Liver (tissue), 9 donors: ENCODE measurements around the gene QSOX1. TPM values are rescaled to one million over a fixed set of nuclear protein-coding genes. Genes with fewer than 3 reads are reported as not detected.

Experiments used
- DNase-seq: peaks from one replicate; pipeline ENCODE4 v3.0.0-alpha.2; 2017; ENCODE audit warnings: low spot score
- H3K27ac ChIP-seq, 2 donors: one replicate each; pipeline ENCODE4 v1.7.0; 2013; ENCODE audit warnings: inconsistent platforms in 2 of 2, low read length in 2 of 2, control low read depth in 1 of 2, low read depth in 1 of 2, mild to moderate bottlenecking in 1 of 2
- H3K27me3 ChIP-seq, 4 donors: one replicate each; pipeline versions ENCODE4 v1.6.1 to v1.7.0; 2013; ENCODE audit warnings: low read length in 3 of 4, inconsistent platforms in 1 of 4, mild to moderate bottlenecking in 1 of 4, moderate library complexity in 1 of 4; ENCODE audit not compliant: control insufficient read depth in 4 of 4, insufficient read depth in 4 of 4
- H3K36me3 ChIP-seq, 4 donors: one replicate each; pipeline versions ENCODE4 v1.6.1 to v1.7.0; 2013; ENCODE audit warnings: low read length in 3 of 4, mild to moderate bottlenecking in 3 of 4, low read depth in 1 of 4, moderate library complexity in 1 of 4; ENCODE audit not compliant: control insufficient read depth in 4 of 4, insufficient read depth in 3 of 4
- H3K4me1 ChIP-seq, 4 donors: one replicate each; pipeline versions ENCODE4 v1.6.1 to v1.7.0; 2013; ENCODE audit warnings: low read length in 3 of 4, mild to moderate bottlenecking in 3 of 4, moderate library complexity in 1 of 4; ENCODE audit not compliant: control insufficient read depth in 4 of 4, insufficient read depth in 4 of 4
- H3K4me3 ChIP-seq, 3 donors: one replicate each; pipeline versions ENCODE4 v1.6.1 to v1.7.0; 2013; ENCODE audit warnings: low read length in 3 of 3, control low read depth in 1 of 3, low read depth in 1 of 3, mild to moderate bottlenecking in 1 of 3
- H3K9ac ChIP-seq, 2 donors: one replicate each; pipeline ENCODE4 v1.7.0; 2013; ENCODE audit warnings: low read length in 2 of 2, mild to moderate bottlenecking in 2 of 2, moderate library complexity in 2 of 2, control low read depth in 1 of 2, low read depth in 1 of 2
- H3K9me3 ChIP-seq, 4 donors: one replicate each; pipeline versions ENCODE4 v1.6.1 to v1.7.0; 2013; ENCODE audit warnings: low read length in 3 of 4; ENCODE audit not compliant: control insufficient read depth in 4 of 4
- EGR1 ChIP-seq, 2 donors: IDR thresholded peaks; 2 replicates each; pipeline ENCODE4 v1.6.1; 2016 to 2018; ENCODE audit warnings: antibody characterized with exemption in 2 of 2, low read depth in 2 of 2
- FOXA1 ChIP-seq: IDR thresholded peaks from 2 replicates; pipeline ENCODE4 v1.6.1; 2016; ENCODE audit warnings: antibody characterized with exemption
- FOXA2 ChIP-seq: IDR thresholded peaks from 2 replicates; pipeline ENCODE4 v1.6.1; 2016; ENCODE audit warnings: antibody characterized with exemption
- GABPA ChIP-seq, 2 donors: IDR thresholded peaks in 1 of 2; conservative IDR thresholded peaks in 1 of 2; 2 replicates each; pipeline ENCODE4 v1.6.1; 2016; ENCODE audit warnings: antibody characterized with exemption in 2 of 2, mild to moderate bottlenecking in 1 of 2, moderate library complexity in 1 of 2
- HNF4A ChIP-seq, 2 donors: conservative IDR thresholded peaks; 2 replicates each; pipeline ENCODE4 v1.6.1; 2016; ENCODE audit warnings: antibody characterized with exemption in 2 of 2, mild to moderate bottlenecking in 2 of 2
- HNF4G ChIP-seq: IDR thresholded peaks from 2 replicates; pipeline ENCODE4 v1.6.1; 2016; ENCODE audit warnings: antibody characterized with exemption
- JUND ChIP-seq, 2 donors: IDR thresholded peaks; 2 replicates each; pipeline ENCODE4 v1.6.1; 2016; ENCODE audit warnings: antibody characterized with exemption in 2 of 2
- NR2F2 ChIP-seq: IDR thresholded peaks from 2 replicates; pipeline ENCODE4 v1.6.1; 2016; ENCODE audit warnings: antibody characterized with exemption
- RAD21 ChIP-seq, 2 donors: IDR thresholded peaks; 2 replicates each; pipeline ENCODE4 v1.6.1; 2016; ENCODE audit warnings: antibody characterized with exemption in 2 of 2, mild to moderate bottlenecking in 2 of 2
- RXRA ChIP-seq, 2 donors: IDR thresholded peaks; 2 replicates each; pipeline ENCODE4 v1.6.1; 2017 to 2018; ENCODE audit warnings: antibody characterized with exemption in 2 of 2, mild to moderate bottlenecking in 1 of 2
- SP1 ChIP-seq: IDR thresholded peaks from 2 replicates; pipeline ENCODE4 v1.6.1; 2018; ENCODE audit warnings: antibody characterized with exemption, mild to moderate bottlenecking
- TAF1 ChIP-seq: conservative IDR thresholded peaks from 2 replicates; pipeline ENCODE4 v1.6.1; 2016; ENCODE audit warnings: antibody characterized with exemption, mild to moderate bottlenecking
- YY1 ChIP-seq: IDR thresholded peaks from 2 replicates; pipeline ENCODE4 v1.6.1; 2016; ENCODE audit warnings: antibody characterized with exemption, mild to moderate bottlenecking
- WGBS: extraction: QIAGEN DNeasy Blood & Tissue Kit; methylation state at CpG from one replicate; pipeline ENCODE4 v1.1.7; 2013; 5-methylcytosine and 5-hydroxymethylcytosine counted together
- polyA plus RNA-seq, 2 donors: library from polyadenylated mRNA; stranded (reverse) in 1 of 2; unstranded in 1 of 2; fragments of 200-250 nt in 1 of 2; fragments of >200 nt in 1 of 2; fragmentation: Nextera tagmentation in 1 of 2; extraction: Ambion mirVana in 1 of 2; gene quantifications; one replicate each; pipeline versions ENCODE4 v1.2.1 to v1.2.3, GENCODE V29; 2013 to 2015
- total RNA-seq, 2 donors: library from RNA; depleted of rRNA; stranded (reverse); fragments of >200 nt; gene quantifications; one replicate each; pipeline ENCODE4 v1.2.3, GENCODE V29; 2014
- TF ChIP-seq, protein P1 (sequence below): fragments of 150-350 bp; IDR thresholded peaks from 2 replicates; pipeline ENCODE4 v1.5.1; 2017; ENCODE audit warnings: improper control_type of control experiment, low read depth, low read length; ENCODE audit not compliant: missing input control
- TF ChIP-seq, protein P2 (sequence below): IDR thresholded peaks from 2 replicates; pipeline ENCODE4 v1.6.1; 2016; ENCODE audit warnings: antibody characterized with exemption, mild to moderate bottlenecking
- TF ChIP-seq, protein P3 (sequence below): IDR thresholded peaks from 2 replicates; pipeline ENCODE4 v1.6.1; 2016; ENCODE audit warnings: antibody characterized with exemption
- TF ChIP-seq, protein P4 (sequence below): IDR thresholded peaks from 2 replicates; pipeline ENCODE4 v1.6.1; 2016; ENCODE audit warnings: antibody characterized with exemption
- TF ChIP-seq, protein P5 (sequence below): IDR thresholded peaks from 2 replicates; pipeline ENCODE4 v1.6.1; 2016; ENCODE audit warnings: antibody characterized with exemption
- donor health status: healthy.
- donor health status: healthy.
- donor health status: healthy.
- donor health status: healthy.
- donor health status: healthy.

QSOX1 gene
- total and polyA plus RNA-seq, 4 donors: 14.3 to 49.2 (median 38.1) TPM

DNA sequence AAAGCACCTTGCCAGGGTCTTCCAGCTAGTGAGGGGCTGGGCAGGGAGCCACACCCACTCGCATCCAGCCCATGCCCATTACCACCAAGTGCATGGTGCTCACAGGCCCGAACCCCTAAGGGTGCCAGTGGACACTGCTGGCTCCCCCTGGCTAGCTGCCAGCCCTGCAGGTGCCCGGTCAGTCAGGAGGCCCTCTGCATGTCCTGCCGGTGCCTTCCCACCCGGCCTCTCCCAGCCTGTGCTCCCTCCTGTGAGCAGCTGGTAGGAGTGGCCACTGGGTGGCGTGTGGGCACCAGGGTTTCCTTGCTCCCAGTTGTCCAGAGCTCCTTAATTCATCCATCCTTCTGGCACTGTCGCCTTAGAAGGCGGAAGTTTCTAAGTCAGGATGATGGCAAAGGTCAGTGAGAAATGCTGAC lies 33.4 kb downstream of the QSOX1 start:
- no peak overlapping the region for H3K9ac ChIP-seq
- H3K36me3 ChIP-seq: peaks cover 0 to 6% (median 3%) of the 10 kb centered on the region in 4 donors
- H3K4me1 ChIP-seq: no peaks in the 10 kb centered on the region
- 31% methylated on average over 8 of the region's 8 CpGs for WGBS
- TF ChIP-seq EGR1 (IDR thresholded peaks at IDR 0.05; ENCODE audit: low read depth in 2 of 2) (no peak), RAD21 (IDR thresholded peaks at IDR 0.05) (peak; percentile 87 to 96)
- TF ChIP-seq, protein P1, sequence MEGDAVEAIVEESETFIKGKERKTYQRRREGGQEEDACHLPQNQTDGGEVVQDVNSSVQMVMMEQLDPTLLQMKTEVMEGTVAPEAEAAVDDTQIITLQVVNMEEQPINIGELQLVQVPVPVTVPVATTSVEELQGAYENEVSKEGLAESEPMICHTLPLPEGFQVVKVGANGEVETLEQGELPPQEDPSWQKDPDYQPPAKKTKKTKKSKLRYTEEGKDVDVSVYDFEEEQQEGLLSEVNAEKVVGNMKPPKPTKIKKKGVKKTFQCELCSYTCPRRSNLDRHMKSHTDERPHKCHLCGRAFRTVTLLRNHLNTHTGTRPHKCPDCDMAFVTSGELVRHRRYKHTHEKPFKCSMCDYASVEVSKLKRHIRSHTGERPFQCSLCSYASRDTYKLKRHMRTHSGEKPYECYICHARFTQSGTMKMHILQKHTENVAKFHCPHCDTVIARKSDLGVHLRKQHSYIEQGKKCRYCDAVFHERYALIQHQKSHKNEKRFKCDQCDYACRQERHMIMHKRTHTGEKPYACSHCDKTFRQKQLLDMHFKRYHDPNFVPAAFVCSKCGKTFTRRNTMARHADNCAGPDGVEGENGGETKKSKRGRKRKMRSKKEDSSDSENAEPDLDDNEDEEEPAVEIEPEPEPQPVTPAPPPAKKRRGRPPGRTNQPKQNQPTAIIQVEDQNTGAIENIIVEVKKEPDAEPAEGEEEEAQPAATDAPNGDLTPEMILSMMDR: peak; percentile 76
- H3K4me3 ChIP-seq: no peak overlapping the region
- peak; percentile 59 for DNase-seq
- no peak overlapping the region for H3K27ac ChIP-seq
- H3K27me3 ChIP-seq: no peaks in the 10 kb centered on the region
- H3K9me3 ChIP-seq: no peaks in the 10 kb centered on the region

DNA sequence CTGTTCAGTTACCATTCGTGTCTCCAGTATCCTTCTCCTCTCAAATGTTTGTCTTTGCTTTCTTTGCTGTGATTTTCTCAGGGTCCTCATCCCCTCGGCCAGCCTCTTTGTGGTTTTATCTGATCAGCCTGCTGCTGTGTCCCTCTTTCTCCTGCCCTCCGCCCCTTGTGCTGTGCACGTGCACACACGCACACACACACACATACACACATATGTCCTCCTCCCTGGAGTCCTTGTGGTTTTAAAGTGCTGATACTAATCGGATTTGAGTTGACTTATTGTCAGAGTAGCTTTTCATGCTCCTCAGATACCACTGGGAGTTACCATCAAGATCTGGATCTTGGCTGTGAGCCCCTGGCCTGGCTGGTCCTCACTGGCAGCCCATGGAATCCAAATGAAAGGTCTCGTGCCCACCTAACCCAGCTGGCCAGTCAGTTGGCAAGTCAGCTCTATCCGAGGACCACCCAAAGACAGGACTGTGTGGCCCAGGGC lies 34.1 kb downstream of the QSOX1 start:
- DNase-seq: no peak
- Histone ChIP-seq H3K27ac (no peak overlapping the region), H3K27me3 (no peaks in the 10 kb centered on the region), H3K9me3 (no peaks in the 10 kb centered on the region), H3K9ac (no peak overlapping the region), H3K36me3 (peaks cover 0 to 6% (median 3%) of the 10 kb centered on the region in 4 donors), H3K4me3 (no peak overlapping the region), H3K4me1 (peaks cover 0 to 2% (median 1%) of the 10 kb centered on the region in 4 donors)
- 77% methylated on average over 8 of the region's 8 CpGs for WGBS
- TF ChIP-seq NR2F2: no peak
- no peak for TF ChIP-seq SP1
- TF ChIP-seq, protein P2, sequence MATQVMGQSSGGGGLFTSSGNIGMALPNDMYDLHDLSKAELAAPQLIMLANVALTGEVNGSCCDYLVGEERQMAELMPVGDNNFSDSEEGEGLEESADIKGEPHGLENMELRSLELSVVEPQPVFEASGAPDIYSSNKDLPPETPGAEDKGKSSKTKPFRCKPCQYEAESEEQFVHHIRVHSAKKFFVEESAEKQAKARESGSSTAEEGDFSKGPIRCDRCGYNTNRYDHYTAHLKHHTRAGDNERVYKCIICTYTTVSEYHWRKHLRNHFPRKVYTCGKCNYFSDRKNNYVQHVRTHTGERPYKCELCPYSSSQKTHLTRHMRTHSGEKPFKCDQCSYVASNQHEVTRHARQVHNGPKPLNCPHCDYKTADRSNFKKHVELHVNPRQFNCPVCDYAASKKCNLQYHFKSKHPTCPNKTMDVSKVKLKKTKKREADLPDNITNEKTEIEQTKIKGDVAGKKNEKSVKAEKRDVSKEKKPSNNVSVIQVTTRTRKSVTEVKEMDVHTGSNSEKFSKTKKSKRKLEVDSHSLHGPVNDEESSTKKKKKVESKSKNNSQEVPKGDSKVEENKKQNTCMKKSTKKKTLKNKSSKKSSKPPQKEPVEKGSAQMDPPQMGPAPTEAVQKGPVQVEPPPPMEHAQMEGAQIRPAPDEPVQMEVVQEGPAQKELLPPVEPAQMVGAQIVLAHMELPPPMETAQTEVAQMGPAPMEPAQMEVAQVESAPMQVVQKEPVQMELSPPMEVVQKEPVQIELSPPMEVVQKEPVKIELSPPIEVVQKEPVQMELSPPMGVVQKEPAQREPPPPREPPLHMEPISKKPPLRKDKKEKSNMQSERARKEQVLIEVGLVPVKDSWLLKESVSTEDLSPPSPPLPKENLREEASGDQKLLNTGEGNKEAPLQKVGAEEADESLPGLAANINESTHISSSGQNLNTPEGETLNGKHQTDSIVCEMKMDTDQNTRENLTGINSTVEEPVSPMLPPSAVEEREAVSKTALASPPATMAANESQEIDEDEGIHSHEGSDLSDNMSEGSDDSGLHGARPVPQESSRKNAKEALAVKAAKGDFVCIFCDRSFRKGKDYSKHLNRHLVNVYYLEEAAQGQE: no peak
- no peak for TF ChIP-seq GABPA (IDR thresholded peaks at IDR 0.05 in 1 of 2, conservative IDR thresholded peaks at IDR 0.05 in 1 of 2)
- TF ChIP-seq, protein P3, sequence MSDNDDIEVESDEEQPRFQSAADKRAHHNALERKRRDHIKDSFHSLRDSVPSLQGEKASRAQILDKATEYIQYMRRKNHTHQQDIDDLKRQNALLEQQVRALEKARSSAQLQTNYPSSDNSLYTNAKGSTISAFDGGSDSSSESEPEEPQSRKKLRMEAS: no peak
- TF ChIP-seq, protein P4, sequence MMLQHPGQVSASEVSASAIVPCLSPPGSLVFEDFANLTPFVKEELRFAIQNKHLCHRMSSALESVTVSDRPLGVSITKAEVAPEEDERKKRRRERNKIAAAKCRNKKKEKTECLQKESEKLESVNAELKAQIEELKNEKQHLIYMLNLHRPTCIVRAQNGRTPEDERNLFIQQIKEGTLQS: no peak
- no peak for TF ChIP-seq JUND (IDR thresholded peaks at IDR 0.05)
- no peak for TF ChIP-seq RAD21 (IDR thresholded peaks at IDR 0.05)
- no peak for TF ChIP-seq YY1
- TF ChIP-seq EGR1 (IDR thresholded peaks at IDR 0.05; ENCODE audit: low read depth in 2 of 2): no peak
- TF ChIP-seq FOXA2: no peak
- TF ChIP-seq HNF4A (conservative IDR thresholded peaks at IDR 0.05): no peak
- TF ChIP-seq, protein P1: no peak
- no peak for TF ChIP-seq FOXA1
- TF ChIP-seq HNF4G: no peak
- no peak for TF ChIP-seq TAF1
- TF ChIP-seq RXRA (IDR thresholded peaks at IDR 0.05): no peak
- TF ChIP-seq, protein P5, sequence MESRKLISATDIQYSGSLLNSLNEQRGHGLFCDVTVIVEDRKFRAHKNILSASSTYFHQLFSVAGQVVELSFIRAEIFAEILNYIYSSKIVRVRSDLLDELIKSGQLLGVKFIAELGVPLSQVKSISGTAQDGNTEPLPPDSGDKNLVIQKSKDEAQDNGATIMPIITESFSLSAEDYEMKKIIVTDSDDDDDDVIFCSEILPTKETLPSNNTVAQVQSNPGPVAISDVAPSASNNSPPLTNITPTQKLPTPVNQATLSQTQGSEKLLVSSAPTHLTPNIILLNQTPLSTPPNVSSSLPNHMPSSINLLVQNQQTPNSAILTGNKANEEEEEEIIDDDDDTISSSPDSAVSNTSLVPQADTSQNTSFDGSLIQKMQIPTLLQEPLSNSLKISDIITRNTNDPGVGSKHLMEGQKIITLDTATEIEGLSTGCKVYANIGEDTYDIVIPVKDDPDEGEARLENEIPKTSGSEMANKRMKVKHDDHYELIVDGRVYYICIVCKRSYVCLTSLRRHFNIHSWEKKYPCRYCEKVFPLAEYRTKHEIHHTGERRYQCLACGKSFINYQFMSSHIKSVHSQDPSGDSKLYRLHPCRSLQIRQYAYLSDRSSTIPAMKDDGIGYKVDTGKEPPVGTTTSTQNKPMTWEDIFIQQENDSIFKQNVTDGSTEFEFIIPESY: no peak
